ENCODE results near the gene NFIB.

DNA sequence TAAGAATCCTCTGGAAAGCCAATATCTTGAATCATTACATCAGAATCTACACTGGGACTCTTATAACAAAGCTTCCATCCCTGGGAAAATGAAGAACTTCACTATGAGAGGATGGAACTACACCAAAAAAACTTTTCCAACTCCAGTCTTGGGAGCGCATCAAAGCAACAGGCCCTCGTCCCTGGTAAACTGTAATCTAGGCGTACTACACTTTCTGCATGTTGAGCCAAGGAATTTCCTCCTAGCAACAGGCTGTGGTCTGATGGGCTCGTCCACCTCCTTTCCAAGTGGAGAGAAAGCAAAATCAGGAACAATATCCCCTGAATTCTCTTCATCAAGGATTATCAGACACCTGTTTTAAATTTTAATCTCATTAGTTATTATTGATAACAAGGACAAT is 94.1 kb downstream of the NFIB start:
- no peak for TF ChIP-seq CTCF (IDR thresholded peaks at IDR 0.05; ENCODE audit: extremely low read depth in 1 of 2, insufficient read depth in 1 of 2, low read depth in 1 of 2, low read length in 2 of 2)
- TF ChIP-seq MAX (IDR thresholded peaks at IDR 0.05; ENCODE audit: insufficient read depth, insufficient read length), result no peak
- TF ChIP-seq EZH2 (IDR thresholded peaks at IDR 0.05; ENCODE audit: borderline replicate concordance, low read depth, low read length, severe bottlenecking), result no peak
- TF ChIP-seq FOS (IDR thresholded peaks at IDR 0.05; ENCODE audit: borderline replicate concordance, insufficient read depth, low read length), result no peak
- no peak for TF ChIP-seq POLR2A (IDR thresholded peaks at IDR 0.05; ENCODE audit: low read depth, low read length)
- no peak for TF ChIP-seq POLR2AphosphoS5 (IDR thresholded peaks at IDR 0.05; ENCODE audit: insufficient read depth, low read depth, low read length)
- no peak for TF ChIP-seq MYC (IDR thresholded peaks at IDR 0.05; ENCODE audit: low read depth, low read length)
- no peak for TF ChIP-seq JUN (IDR thresholded peaks at IDR 0.05; ENCODE audit: borderline replicate concordance, insufficient read depth, insufficient read length, low read depth)

All from endothelial cell of umbilical vein (primary cell).